Keratinocyte (primary cell): ENCODE data around the gene SYCN.

Experiments used
- CTCF ChIP-seq, 3 experiments: IDR thresholded peaks in 1 of 3; conservative IDR thresholded peaks in 1 of 3; optimal IDR thresholded peaks in 1 of 3; 2 replicates in 2 of 3; 3 replicates in 1 of 3; pipeline versions ENCODE3 to v1.5.1; 2011; ENCODE audit warnings: low read length in 3 of 3, mild to moderate bottlenecking in 3 of 3, moderate library complexity in 2 of 3, control low read depth in 1 of 3, inconsistent platforms in 1 of 3; ENCODE audit not compliant: insufficient read depth in 2 of 3; ENCODE audit errors: extremely low read depth in 1 of 3
- EZH2 ChIP-seq: IDR thresholded peaks from one replicate; pipeline ENCODE4 v1.6.1; 2012; ENCODE audit warnings: inconsistent platforms, mild to moderate bottlenecking, low read length, moderate library complexity

- no peak for TF ChIP-seq EZH2
- TF ChIP-seq CTCF (optimal IDR thresholded peaks at IDR 0.05 in 1 of 3, IDR thresholded peaks at IDR 0.05 in 1 of 3, conservative IDR thresholded peaks at IDR 0.05 in 1 of 3; ENCODE audit: extremely low read depth in 1 of 3, insufficient read depth in 2 of 3, low read length in 3 of 3): no peak
Observed at GRCh38 chr19:39237200-39238184, 33.4 kb upstream of the SYCN start.
